HG03354 (cell line): Measurements from ENCODE around the gene RHOB.
"Not testable (repeated sequence)": the region's sequence is repeated elsewhere in the genome, so short reads cannot be mapped to it uniquely, and the experiment has no call there.

Experiments used
- ATAC-seq: cut with Tn5 transposase; IDR thresholded peaks from one replicate; pipeline ENCODE4 v1.9.1; 2021; ENCODE audit warnings: mild to moderate bottlenecking; ENCODE audit not compliant: unreplicated experiment, poor library complexity, severe bottlenecking

The RHOB gene

GRCh38 chr2:20446917-20447436 is at the start of gene RHOB:
TSS of gene RHOB (plus strand) at chr2:20447074. CDS start at chr2:20447466, 392 bp downstream.
- peak; percentile 97 for ATAC-seq

- no peak for ATAC-seq
These were observed 48.9 kb upstream of the RHOB start for GRCh38 chr2:20397811-20398447.

- ATAC-seq = no peak
These were observed 47.8 kb upstream of the RHOB start for GRCh38 chr2:20398956-20399567.

- no peak for ATAC-seq
These were observed 46.6 kb upstream of the RHOB start for GRCh38 chr2:20400306-20400705.

GRCh38 chr2:20400787-20401488 is 45.9 kb upstream of the RHOB start:
- no peak for ATAC-seq

- no peak for ATAC-seq
These were observed 45.4 kb upstream of the RHOB start for GRCh38 chr2:20401489-20401835.

- ATAC-seq = no peak
These were observed 43.0 kb upstream of the RHOB start for GRCh38 chr2:20403774-20404312.

- ATAC-seq = no peak
These were observed 41.9 kb upstream of the RHOB start for GRCh38 chr2:20404950-20405349.

GRCh38 chr2:20409039-20409438 is 37.8 kb upstream of the RHOB start:
- ATAC-seq = no peak

GRCh38 chr2:20410556-20411277 is 36.2 kb upstream of the RHOB start:
- ATAC-seq = no peak

GRCh38 chr2:20411361-20411894 is 35.4 kb upstream of the RHOB start:
- ATAC-seq = peak; percentile 100

GRCh38 chr2:20414806-20415205 is 32.1 kb upstream of the RHOB start:
- no peak for ATAC-seq

GRCh38 chr2:20415511-20415918 is 31.4 kb upstream of the RHOB start:
- no peak for ATAC-seq

GRCh38 chr2:20416723-20417122 is 30.2 kb upstream of the RHOB start:
- no peak for ATAC-seq

- ATAC-seq = not testable (repeated sequence)
These were observed 29.5 kb upstream of the RHOB start for GRCh38 chr2:20417230-20417821.

GRCh38 chr2:20418519-20418918 is 28.4 kb upstream of the RHOB start:
- no peak for ATAC-seq

- ATAC-seq = no peak
These were observed 27.8 kb upstream of the RHOB start for GRCh38 chr2:20419007-20419576.

- ATAC-seq = no peak
These were observed 27.1 kb upstream of the RHOB start for GRCh38 chr2:20419752-20420151.

- ATAC-seq = no peak
These were observed 25.4 kb upstream of the RHOB start for GRCh38 chr2:20421336-20421987.
